ENCODE results near the gene MRPL3.

- TF ChIP-seq CTCF (conservative IDR thresholded peaks at IDR 0.05; ENCODE audit: low read depth, low read length) (no peak), EZH2 (IDR thresholded peaks at IDR 0.05; ENCODE audit: borderline replicate concordance, low read depth, low read length, poor library complexity, severe bottlenecking) (no peak)
Observed at GRCh38 chr3:131505421-131505820, 2.6 kb upstream of the MRPL3 start.
